Amniotic stem cell (primary cell): Measurements from ENCODE around the gene IGF2R.

Experiments used
- DNase-seq: peaks from one replicate; lab custom pipeline; 2025; lab: John Stamatoyannopoulos, UW

Gene IGF2R

GRCh38 chr6:160029525-160029924, 60.6 kb downstream of the IGF2R start:
- DNase-seq = no peak

GRCh38 chr6:160030103-160030502, 61.2 kb downstream of the IGF2R start:
- peak; percentile 71 for DNase-seq

- DNase-seq = no peak
Measured at GRCh38 chr6:160031442-160031841, 62.6 kb downstream of the IGF2R start.

GRCh38 chr6:160031871-160032270, 63.0 kb downstream of the IGF2R start:
- DNase-seq = no peak

GRCh38 chr6:160032538-160032937, 63.7 kb downstream of the IGF2R start:
- no peak for DNase-seq

- DNase-seq = no peak
Measured at GRCh38 chr6:160034036-160034930, 65.4 kb downstream of the IGF2R start.

- no peak for DNase-seq
Measured at GRCh38 chr6:160035241-160035640, 66.4 kb downstream of the IGF2R start.

GRCh38 chr6:160035693-160036330, 66.9 kb downstream of the IGF2R start:
- no peak for DNase-seq

GRCh38 chr6:160036331-160036695, 67.4 kb downstream of the IGF2R start:
- no peak for DNase-seq

- DNase-seq = peak; percentile 75
Measured at GRCh38 chr6:160036790-160037206, 67.9 kb downstream of the IGF2R start.

GRCh38 chr6:160038479-160038878, 69.6 kb downstream of the IGF2R start:
- DNase-seq = no peak

- DNase-seq = no peak
Measured at GRCh38 chr6:160039441-160039840, 70.6 kb downstream of the IGF2R start.

GRCh38 chr6:160040055-160040454, 71.2 kb downstream of the IGF2R start:
- no peak for DNase-seq

GRCh38 chr6:160040527-160041264, 71.8 kb downstream of the IGF2R start:
- DNase-seq = no peak

GRCh38 chr6:160041608-160042007, 72.7 kb downstream of the IGF2R start:
- DNase-seq = peak; percentile 4

GRCh38 chr6:160042014-160042773, 73.3 kb downstream of the IGF2R start:
- no peak for DNase-seq

- peak; percentile 35 for DNase-seq
Measured at GRCh38 chr6:160042788-160043301, 74.0 kb downstream of the IGF2R start.

- DNase-seq = no peak
Measured at GRCh38 chr6:160043784-160044183, 74.9 kb downstream of the IGF2R start.

- DNase-seq = no peak
Measured at GRCh38 chr6:160044687-160045086, 75.8 kb downstream of the IGF2R start.

GRCh38 chr6:160048471-160048870, 79.6 kb downstream of the IGF2R start:
- no peak for DNase-seq

GRCh38 chr6:160049346-160049745, 80.5 kb downstream of the IGF2R start:
- DNase-seq = no peak

- no peak for DNase-seq
Measured at GRCh38 chr6:160050022-160050421, 81.1 kb downstream of the IGF2R start.
